CD4-positive, alpha-beta T cell treated with Interleukin-1 beta for 1 hour (primary cell): ENCODE data around the gene TRAF3.

Experiments used
- DNase-seq, 2 donors: peaks; one replicate each; pipeline ENCODE4 v3.0.0-alpha.2; 2020 to 2022

The TRAF3 gene

GRCh38 chr14:102776761-102777710 lies at the start of gene TRAF3:
TRAF3 (plus strand) TSS chr14:102777449; CDS start chr14:102870202, 92,753 bp downstream.
- peak; percentile 92 to 93 for DNase-seq

- no peak for DNase-seq
Measured at GRCh38 chr14:102728501-102728900, 48.7 kb upstream of the TRAF3 start.

- DNase-seq = no peak
Measured at GRCh38 chr14:102729268-102729667, 48.0 kb upstream of the TRAF3 start.

GRCh38 chr14:102729825-102730224 lies 47.4 kb upstream of the TRAF3 start:
- no peak for DNase-seq

- no peak for DNase-seq
Measured at GRCh38 chr14:102731101-102731870, 46.0 kb upstream of the TRAF3 start.

GRCh38 chr14:102731871-102732800 lies 45.1 kb upstream of the TRAF3 start:
- no peak for DNase-seq

GRCh38 chr14:102732924-102733323 lies 44.3 kb upstream of the TRAF3 start:
- DNase-seq = no peak

GRCh38 chr14:102733326-102733725 lies 43.9 kb upstream of the TRAF3 start:
- DNase-seq = no peak

- DNase-seq = no peak
Measured at GRCh38 chr14:102734436-102734835, 42.8 kb upstream of the TRAF3 start.

GRCh38 chr14:102736956-102737355 lies 40.3 kb upstream of the TRAF3 start:
- no peak for DNase-seq

GRCh38 chr14:102737402-102738372 lies 39.6 kb upstream of the TRAF3 start:
- no peak for DNase-seq

- DNase-seq = no peak
Measured at GRCh38 chr14:102738373-102739189, 38.7 kb upstream of the TRAF3 start.

- no peak for DNase-seq
Measured at GRCh38 chr14:102739190-102739469, 38.1 kb upstream of the TRAF3 start.

GRCh38 chr14:102746634-102747438 lies 30.4 kb upstream of the TRAF3 start:
- no peak for DNase-seq

- no peak for DNase-seq
Measured at GRCh38 chr14:102748806-102749205, 28.4 kb upstream of the TRAF3 start.

GRCh38 chr14:102749393-102750305 lies 27.6 kb upstream of the TRAF3 start:
- no peak for DNase-seq

GRCh38 chr14:102750376-102750775 lies 26.9 kb upstream of the TRAF3 start:
- DNase-seq = no peak

GRCh38 chr14:102751088-102751487 lies 26.2 kb upstream of the TRAF3 start:
- DNase-seq = no peak
